Measurements from ENCODE around the gene EGFL7.

The EGFL7 gene

GRCh38 chr9:136685790-136686533, 23.2 kb downstream of the EGFL7 start:
- DNase-seq (ENCODE audit: extremely low spot score): no peak
- ChIA-PET POLR2A (no interaction called here), CTCF (interaction anchor here (0.9 to 1.8 kb wide), 4 partner anchors 11 to 196 kb away, joined by 3 to 12 read pairs (median 3); no protein-coding TSS in a partner anchor)
- no peak for TF ChIP-seq CTCF (IDR thresholded peaks at IDR 0.05; ENCODE audit: control extremely low read depth, extremely low read depth, low read depth, missing control alignments)

GRCh38 chr9:136686534-136686793, 23.7 kb downstream of the EGFL7 start:
- CTCF ChIA-PET: interaction anchor here (0.9 to 1.8 kb wide), 5 partner anchors 11 to 196 kb away, joined by 3 to 12 read pairs (median 3); no protein-coding TSS in a partner anchor
- DNase-seq (ENCODE audit: extremely low spot score): no peak
- no peak for TF ChIP-seq CTCF (IDR thresholded peaks at IDR 0.05; ENCODE audit: control extremely low read depth, extremely low read depth, low read depth, missing control alignments)
- POLR2A ChIA-PET: no interaction called here

DNA sequence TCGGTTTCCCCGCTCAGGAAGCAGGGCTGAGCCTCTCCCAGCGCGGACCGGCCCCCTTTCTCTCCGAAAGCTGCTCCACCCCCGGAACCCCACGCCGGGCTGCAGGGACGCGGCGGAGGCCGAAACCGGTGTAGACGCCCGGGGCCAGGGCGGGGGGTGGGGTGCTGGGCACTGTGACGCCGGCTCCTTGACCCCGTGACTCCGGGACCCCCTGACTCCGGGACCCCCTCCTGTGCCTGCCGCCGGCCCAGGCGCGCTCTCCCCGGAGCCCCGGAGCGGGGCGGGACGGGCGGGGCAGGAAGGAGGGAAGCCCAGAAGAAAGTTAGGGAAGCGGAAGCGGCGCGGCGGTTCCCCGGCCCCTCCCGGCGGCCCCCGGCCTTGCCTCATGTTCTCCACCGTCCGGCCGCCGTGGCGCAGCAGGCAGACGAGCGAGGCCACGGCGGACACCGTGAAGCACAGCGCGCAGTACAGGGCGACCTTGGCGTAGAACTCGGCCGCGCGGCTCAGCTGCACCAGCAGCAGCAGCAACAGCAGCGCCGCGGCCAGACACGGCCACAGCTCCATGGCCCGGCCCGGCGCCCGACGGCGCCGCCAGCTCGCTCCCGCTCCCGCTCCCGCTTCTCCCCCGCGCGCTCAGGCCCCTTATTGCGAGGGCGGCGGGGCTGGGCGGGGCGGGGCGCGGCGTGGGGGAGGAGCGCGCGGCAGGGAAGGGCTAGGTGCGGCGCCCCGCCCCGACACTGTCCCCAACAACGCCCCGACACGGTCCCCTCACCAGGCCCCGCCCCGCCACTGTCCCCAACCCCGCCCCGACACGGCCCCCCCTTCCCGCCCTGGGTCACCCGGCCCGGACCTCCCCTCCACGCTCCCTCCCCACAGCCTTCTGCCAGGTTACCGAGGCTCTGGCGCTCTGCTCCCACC, 24.3 kb downstream of the EGFL7 start, which contains the start of gene AGPAT2:
TSS of gene AGPAT2 (minus strand) at position 664 of the 918 bp plus-strand sequence. CDS start at position 564, 100 bp downstream.
- peak; percentile 95 for DNase-seq (ENCODE audit: extremely low spot score)
- ChIA-PET POLR2A (interaction anchor here (0.7 kb wide), 1 partner anchor 23 kb away, joined by 3 read pairs; no protein-coding TSS in a partner anchor), CTCF (interaction anchor here (0.9 to 1.9 kb wide), 5 partner anchors 10 to 197 kb away, joined by 3 to 12 read pairs (median 4); no protein-coding TSS in a partner anchor)
- no peak for TF ChIP-seq CTCF (IDR thresholded peaks at IDR 0.05; ENCODE audit: control extremely low read depth, extremely low read depth, low read depth, missing control alignments)

DNA sequence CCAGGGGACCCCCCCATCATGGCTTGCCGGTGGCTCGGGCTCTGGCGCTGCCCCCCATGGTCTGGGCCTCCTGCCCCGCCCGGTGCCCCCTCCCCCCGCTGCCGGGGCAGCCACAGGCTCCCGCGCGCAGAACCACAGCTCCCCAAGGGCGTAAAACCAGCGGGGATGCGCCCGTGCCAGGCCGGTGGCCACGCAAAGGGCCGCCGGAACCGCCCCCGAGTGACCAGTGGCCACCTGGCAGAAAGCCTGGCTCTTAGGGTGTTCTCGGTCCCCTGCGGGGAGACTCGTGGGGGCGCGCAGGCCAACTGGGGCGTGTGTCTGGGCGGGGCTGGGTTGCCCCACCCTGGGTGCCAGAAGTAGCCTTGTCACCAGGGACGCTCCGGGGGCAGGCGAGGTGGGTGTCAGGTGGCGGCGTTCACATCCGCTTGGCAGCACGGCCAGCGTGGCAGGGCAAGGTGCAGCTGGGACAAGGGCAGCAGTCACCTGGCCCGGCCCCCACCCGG, 25.1 kb downstream of the EGFL7 start:
- CTCF ChIA-PET: interaction anchor here (1.5 to 1.9 kb wide), 4 partner anchors 10 to 79 kb away, joined by 4 to 12 read pairs (median 4); no protein-coding TSS in a partner anchor
- POLR2A ChIA-PET: interaction anchor here (0.6 to 0.7 kb wide), 2 partner anchors 14 to 23 kb away, joined by 3 to 5 read pairs; no protein-coding TSS in a partner anchor
- DNase-seq (ENCODE audit: extremely low spot score): no peak
- TF ChIP-seq CTCF (IDR thresholded peaks at IDR 0.05; ENCODE audit: control extremely low read depth, extremely low read depth, low read depth, missing control alignments): no peak

- POLR2A ChIA-PET: interaction anchor here (0.6 to 0.7 kb wide), 2 partner anchors 14 to 40 kb away, joined by 4 to 5 read pairs; no protein-coding TSS in a partner anchor
- no peak for TF ChIP-seq CTCF (IDR thresholded peaks at IDR 0.05; ENCODE audit: control extremely low read depth, extremely low read depth, low read depth, missing control alignments)
- DNase-seq (ENCODE audit: extremely low spot score): peak; percentile 73
- CTCF ChIA-PET: interaction anchor here (1.5 to 1.9 kb wide), 3 partner anchors 9 to 78 kb away, joined by 4 to 5 read pairs (median 4); no protein-coding TSS in a partner anchor
Measured at GRCh38 chr9:136688274-136689107, 25.8 kb downstream of the EGFL7 start.

Data from GM10248 (cell line).